ENCODE data around the gene MAP1LC3B.

Gene MAP1LC3B

GRCh38 chr16:87406495-87407088, 14.5 kb downstream of the MAP1LC3B start:
- no peak for DNase-seq (ENCODE audit: insufficient read length, low spot score)
- no peak for FAIRE-seq

GRCh38 chr16:87407511-87408112, 15.5 kb downstream of the MAP1LC3B start:
- DNase-seq (ENCODE audit: insufficient read length, low spot score) (no peak), FAIRE-seq (no peak)

GRCh38 chr16:87409153-87409552, 17.0 kb downstream of the MAP1LC3B start:
- DNase-seq (ENCODE audit: insufficient read length, low spot score), result no peak
- no peak for FAIRE-seq

- DNase-seq (ENCODE audit: insufficient read length, low spot score) (no peak), FAIRE-seq (no peak)
Observed at GRCh38 chr16:87409781-87410180, 17.6 kb downstream of the MAP1LC3B start.

GRCh38 chr16:87410530-87410929, 18.4 kb downstream of the MAP1LC3B start:
- FAIRE-seq, result no peak
- no peak for DNase-seq (ENCODE audit: insufficient read length, low spot score)

- DNase-seq (ENCODE audit: insufficient read length, low spot score) (no peak), FAIRE-seq (no peak)
Observed at GRCh38 chr16:87410968-87411367, 18.8 kb downstream of the MAP1LC3B start.

- FAIRE-seq, result no peak
- DNase-seq (ENCODE audit: insufficient read length, low spot score), result no peak
Observed at GRCh38 chr16:87411375-87412271, 19.5 kb downstream of the MAP1LC3B start.

GRCh38 chr16:87412371-87412995, 20.3 kb downstream of the MAP1LC3B start:
- FAIRE-seq, result no peak
- no peak for DNase-seq (ENCODE audit: insufficient read length, low spot score)

- no peak for FAIRE-seq
- no peak for DNase-seq (ENCODE audit: insufficient read length, low spot score)
Observed at GRCh38 chr16:87412996-87413421, 20.9 kb downstream of the MAP1LC3B start.

- DNase-seq (ENCODE audit: insufficient read length, low spot score), result no peak
- no peak for FAIRE-seq
Observed at GRCh38 chr16:87414251-87414680, 22.1 kb downstream of the MAP1LC3B start.

- FAIRE-seq, result no peak
Observed at GRCh38 chr16:87415441-87415840, 23.3 kb downstream of the MAP1LC3B start.

GRCh38 chr16:87416826-87417527, 24.8 kb downstream of the MAP1LC3B start:
- FAIRE-seq (no peak), DNase-seq (ENCODE audit: insufficient read length, low spot score) (no peak)

More at GRCh38 chr16:87415441-87415840, 23.3 kb downstream of the MAP1LC3B start:
- no peak for DNase-seq (ENCODE audit: insufficient read length, low spot score)

- DNase-seq (ENCODE audit: insufficient read length, low spot score) (no peak), FAIRE-seq (no peak)
Observed at GRCh38 chr16:87417528-87417910, 25.4 kb downstream of the MAP1LC3B start.

GRCh38 chr16:87418216-87418615, 26.1 kb downstream of the MAP1LC3B start:
- no peak for FAIRE-seq
- DNase-seq (ENCODE audit: insufficient read length, low spot score), result no peak

GRCh38 chr16:87418644-87419043, 26.5 kb downstream of the MAP1LC3B start:
- FAIRE-seq (no peak), DNase-seq (ENCODE audit: insufficient read length, low spot score) (no peak)

GRCh38 chr16:87420026-87421002, 28.2 kb downstream of the MAP1LC3B start:
- FAIRE-seq, result no peak
- no peak for DNase-seq (ENCODE audit: insufficient read length, low spot score)

- no peak for FAIRE-seq
- no peak for DNase-seq (ENCODE audit: insufficient read length, low spot score)
Observed at GRCh38 chr16:87421003-87421912, 29.1 kb downstream of the MAP1LC3B start.

GRCh38 chr16:87422106-87422505, 30.0 kb downstream of the MAP1LC3B start:
- FAIRE-seq, result no peak
- DNase-seq (ENCODE audit: insufficient read length, low spot score), result no peak
